ENCODE data around the gene INTS2. TPM values are rescaled to one million over a fixed set of nuclear protein-coding genes. Genes with fewer than 3 reads are reported as not detected.

Gene INTS2
- total RNA-seq, 1 experiment from 2014 or later: 20.8 TPM

DNA sequence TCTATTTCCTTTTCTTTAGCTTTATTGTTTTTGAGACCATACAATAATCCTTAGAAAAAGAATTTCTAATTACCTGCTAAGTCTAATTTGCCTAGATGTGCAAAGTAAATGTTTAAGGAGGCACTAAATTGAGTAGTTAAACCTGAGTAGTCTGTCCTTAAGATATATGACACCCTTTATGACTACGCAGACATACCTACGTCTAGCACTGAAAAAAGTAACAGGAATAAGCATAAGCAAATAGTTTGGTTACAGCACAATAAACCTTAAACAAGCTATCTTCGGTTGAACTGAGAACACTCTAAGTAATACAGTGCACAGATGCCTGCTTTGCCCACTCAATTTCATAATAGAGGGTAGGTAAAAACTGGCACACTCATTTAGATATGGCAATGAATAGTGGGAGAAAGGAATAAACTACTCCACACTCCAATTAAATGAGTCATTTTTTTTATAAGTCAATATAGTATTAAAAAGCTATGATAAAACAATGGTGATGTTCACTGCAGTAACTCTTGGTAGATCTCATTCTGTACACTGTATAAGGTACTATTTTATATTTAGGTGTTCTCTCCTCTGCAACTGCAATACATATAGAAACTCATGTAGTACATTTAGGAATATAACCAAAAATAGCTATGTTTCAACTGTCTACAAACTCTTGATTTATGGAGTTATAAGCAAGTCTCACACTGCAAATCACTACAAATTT lies 19.7 kb upstream of the INTS2 start:
- Histone ChIP-seq H3K9me3 (ENCODE audit: control insufficient read depth, low read depth, low read length) (no peaks in the 10 kb centered on the region), H3K27ac (ENCODE audit: insufficient read length, low read depth, low read length) (no peak overlapping the region), H3K56ac (ENCODE audit: insufficient read length, low read depth, low read length) (no peak overlapping the region), H4K91ac (ENCODE audit: insufficient read length, low read depth, low read length) (no peak overlapping the region), H3K23ac (ENCODE audit: insufficient read length, low read depth, low read length) (no peak overlapping the region), H3K4me1 (ENCODE audit: insufficient read depth, low read length) (no peaks in the 10 kb centered on the region), H3K79me1 (ENCODE audit: insufficient read depth, low read depth, low read length, poor library complexity, severe bottlenecking) (no peaks in the 10 kb centered on the region), H2BK5ac (ENCODE audit: insufficient read length, low read length) (no peak overlapping the region), H3K79me2 (ENCODE audit: insufficient read depth, low read length) (no peaks in the 10 kb centered on the region), H3K9ac (ENCODE audit: extremely low read depth, insufficient read length, low read length) (no peak overlapping the region), H3K4ac (ENCODE audit: low read depth, low read length) (no peak overlapping the region), H2BK120ac (ENCODE audit: low read depth, low read length, poor library complexity, severe bottlenecking) (no peak overlapping the region), H2BK20ac (ENCODE audit: low read depth, low read length, poor library complexity, severe bottlenecking) (no peak overlapping the region), H3T11ph (ENCODE audit: low read length) (no peak overlapping the region), H3K4me2 (ENCODE audit: insufficient read depth, insufficient read length, low read length) (no peak overlapping the region), H2BK15ac (ENCODE audit: low read depth, low read length) (no peak overlapping the region), H3K27me3 (ENCODE audit: insufficient read depth, low read length) (no peaks in the 10 kb centered on the region), H3K14ac (ENCODE audit: insufficient read depth, low read length) (no peak overlapping the region), H3K23me2 (ENCODE audit: insufficient read length, low read depth, low read length, poor library complexity, severe bottlenecking) (no peaks in the 10 kb centered on the region), H4K8ac (replicated peaks; ENCODE audit: insufficient read length, low read depth, low read length) (no peak overlapping the region), H2BK12ac (ENCODE audit: insufficient read length, low read depth, low read length) (no peak overlapping the region), H4K20me1 (ENCODE audit: control insufficient read depth, insufficient read depth, insufficient read length) (no peaks in the 10 kb centered on the region), H4K5ac (ENCODE audit: insufficient read length, low read depth, low read length) (no peak overlapping the region), H2AK5ac (ENCODE audit: insufficient read length, low read length) (no peak overlapping the region), H3K18ac (ENCODE audit: insufficient read length, low read depth, low read length) (no peak overlapping the region), H2AFZ (ENCODE audit: low read length) (no peak overlapping the region)
- DNase-seq: no peak
- TF ChIP-seq, protein P1, sequence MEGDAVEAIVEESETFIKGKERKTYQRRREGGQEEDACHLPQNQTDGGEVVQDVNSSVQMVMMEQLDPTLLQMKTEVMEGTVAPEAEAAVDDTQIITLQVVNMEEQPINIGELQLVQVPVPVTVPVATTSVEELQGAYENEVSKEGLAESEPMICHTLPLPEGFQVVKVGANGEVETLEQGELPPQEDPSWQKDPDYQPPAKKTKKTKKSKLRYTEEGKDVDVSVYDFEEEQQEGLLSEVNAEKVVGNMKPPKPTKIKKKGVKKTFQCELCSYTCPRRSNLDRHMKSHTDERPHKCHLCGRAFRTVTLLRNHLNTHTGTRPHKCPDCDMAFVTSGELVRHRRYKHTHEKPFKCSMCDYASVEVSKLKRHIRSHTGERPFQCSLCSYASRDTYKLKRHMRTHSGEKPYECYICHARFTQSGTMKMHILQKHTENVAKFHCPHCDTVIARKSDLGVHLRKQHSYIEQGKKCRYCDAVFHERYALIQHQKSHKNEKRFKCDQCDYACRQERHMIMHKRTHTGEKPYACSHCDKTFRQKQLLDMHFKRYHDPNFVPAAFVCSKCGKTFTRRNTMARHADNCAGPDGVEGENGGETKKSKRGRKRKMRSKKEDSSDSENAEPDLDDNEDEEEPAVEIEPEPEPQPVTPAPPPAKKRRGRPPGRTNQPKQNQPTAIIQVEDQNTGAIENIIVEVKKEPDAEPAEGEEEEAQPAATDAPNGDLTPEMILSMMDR (conservative IDR thresholded peaks at IDR 0.05): no peak
- Mint-ChIP-seq H3K27me3 (ENCODE audit: low read depth) (no peaks in the 10 kb centered on the region), H3K36me3 (ENCODE audit: insufficient read depth in 1 of 3, low read depth in 3 of 3) (peaks cover 21 to 72% (median 53%) of the 10 kb centered on the region in 3 experiments), H3K9me3 (no peaks in the 10 kb centered on the region), H3K4me3 (no peak overlapping the region), H3K27ac (no peak overlapping the region), H3K4me1 (no peaks in the 10 kb centered on the region; a peak in 1 of 4 replicates)
- WGBS (ENCODE audit: extremely low coverage, insufficient read length, low lambda C conversion rate): no CpG with 5 or more reads among the region's 3 CpGs
